HepG2 (cell line): ENCODE measurements around the gene MIEF1. TPM values are rescaled to one million over a fixed set of nuclear protein-coding genes. Genes with fewer than 3 reads are reported as not detected.

ENCODE experiments used
- BHLHE40 ChIP-seq: IDR thresholded peaks from 2 replicates; pipeline ENCODE4 v1.6.1; 2011; ENCODE audit warnings: low read length, improper control_type of control experiment
- CEBPZ ChIP-seq: IDR thresholded peaks from 2 replicates; pipeline ENCODE4 v1.6.1; 2012; ENCODE audit warnings: low read length, improper control_type of control experiment
- CHD4 ChIP-seq: fragments of 200-600 bp; sonication (generic); IDR thresholded peaks from 2 replicates; pipeline ENCODE4 v1.7.0; 2017; ENCODE audit warnings: mild to moderate bottlenecking, low read length, borderline replicate concordance
- HCFC1 ChIP-seq: fragments of 150-350 bp; IDR thresholded peaks from 2 replicates; pipeline ENCODE4 v1.6.1; 2014; ENCODE audit warnings: low read depth, low read length
- IRF2 ChIP-seq: IDR thresholded peaks from 2 replicates; pipeline ENCODE4 v1.6.1; 2018; ENCODE audit warnings: missing genetic modification reagents, missing compliant biosample characterization
- PBX3 ChIP-seq: sonication (generic); formaldehyde crosslinking; IDR thresholded peaks from 2 replicates; pipeline ENCODE4 v1.8.1; 2023; ENCODE audit warnings: missing genetic modification reagents, inconsistent platforms, borderline replicate concordance
- PCBP1 ChIP-seq: fragments of 200-400 bp; formaldehyde crosslinking; IDR thresholded peaks from 2 replicates; pipeline ENCODE4 v1.6.1; 2017; ENCODE audit warnings: mild to moderate bottlenecking, low read depth, low read length, borderline replicate concordance
- POLR2AphosphoS2 ChIP-seq: IDR thresholded peaks from 2 replicates; pipeline ENCODE4 v1.6.1; 2011; ENCODE audit warnings: low read depth, low read length, improper control_type of control experiment
- PRMT3 ChIP-seq: sonication (generic); formaldehyde crosslinking; IDR thresholded peaks from 2 replicates; pipeline ENCODE4 v1.8.1; 2022; ENCODE audit warnings: low read depth, mild to moderate bottlenecking, moderate library complexity, missing genetic modification reagents, borderline replicate concordance
- RORA ChIP-seq: sonication (generic); formaldehyde crosslinking; IDR thresholded peaks from 2 replicates; pipeline ENCODE4 v1.5.0; 2020; ENCODE audit warnings: mild to moderate bottlenecking, missing genetic modification reagents, moderate library complexity
- SIX1 ChIP-seq: sonication (generic); formaldehyde crosslinking; IDR thresholded peaks from 2 replicates; pipeline ENCODE4 v1.4.0; 2020; ENCODE audit warnings: missing genetic modification reagents, borderline replicate concordance
- TOE1 ChIP-seq: sonication (generic); formaldehyde crosslinking; IDR thresholded peaks from 2 replicates; pipeline ENCODE4 v1.4.0; 2020; ENCODE audit warnings: mild to moderate bottlenecking, missing genetic modification reagents
- ZFP91 ChIP-seq: sonication (generic); formaldehyde crosslinking; IDR thresholded peaks from 2 replicates; pipeline ENCODE4 v1.9.0; 2022; ENCODE audit warnings: missing genetic modification reagents, mild to moderate bottlenecking, borderline replicate concordance
- ZNF281 ChIP-seq: sonication (generic); formaldehyde crosslinking; IDR thresholded peaks from 2 replicates; pipeline ENCODE4 v1.4.0; 2020; ENCODE audit warnings: missing genetic modification reagents, borderline replicate concordance
- ZNF557 ChIP-seq: sonication (generic); formaldehyde crosslinking; IDR thresholded peaks from 2 replicates; pipeline ENCODE4 v1.4.0; 2020; ENCODE audit warnings: missing genetic modification reagents
- polyA plus RNA-seq, 8 experiments: library from polyadenylated mRNA; depleted of rRNA in 3 of 8; stranded (reverse) in 7 of 8; unstranded in 1 of 8; fragments of >200 nt; fragmentation: Illumina TruSeq in 4 of 8; extraction: Trizol in 4 of 8; gene quantifications; 2 replicates each; pipeline versions ENCODE4 v1.2.1 to v1.2.3, GENCODE V29; 2011 to 2016; ENCODE audit warnings: low read depth in 4 of 8, missing spikeins in 1 of 8, mixed read lengths in 1 of 8; ENCODE audit not compliant: insufficient read depth in 1 of 8
- total RNA-seq, 5 experiments: library from RNA; depleted of rRNA; stranded (reverse); fragments of >200 nt; fragmentation: Illumina TruSeq; extraction: Trizol; gene quantifications; 2 replicates each; pipeline ENCODE4 v1.2.3, GENCODE V29; 2016; ENCODE audit warnings: low read depth in 1 of 5

The MIEF1 gene
- total and polyA plus RNA-seq, 2 of the 13 experiments (the other 11 are each of a cell fraction or from before 2014, with no cell fraction given), result 21.7 to 34.8 TPM

- TF ChIP-seq PRMT3 (CRISPR knock-in tag) (no peak), POLR2AphosphoS2 (no peak), IRF2 (no peak), CHD4 (no peak), SIX1 (CRISPR knock-in tag) (peak; percentile 84; the same call in 1 of the 2 replicates), PBX3 (CRISPR knock-in tag) (no peak), TOE1 (CRISPR knock-in tag) (no peak), HCFC1 (peak; percentile 50; the same call in 1 of the 2 replicates), ZNF281 (CRISPR knock-in tag) (peak; percentile 94), PCBP1 (no peak), BHLHE40 (no peak; the same call in 1 of the 2 replicates), RORA (CRISPR knock-in tag) (no peak), ZNF557 (CRISPR knock-in tag) (no peak), ZFP91 (CRISPR knock-in tag) (peak; percentile 77), CEBPZ (no peak)
These were observed 30.4 kb downstream of the MIEF1 start, which contains the start of gene RPS19BP1 (continued) for GRCh38 chr22:39532215-39533073.
